ENCODE data around the gene IGSF3.

DNA sequence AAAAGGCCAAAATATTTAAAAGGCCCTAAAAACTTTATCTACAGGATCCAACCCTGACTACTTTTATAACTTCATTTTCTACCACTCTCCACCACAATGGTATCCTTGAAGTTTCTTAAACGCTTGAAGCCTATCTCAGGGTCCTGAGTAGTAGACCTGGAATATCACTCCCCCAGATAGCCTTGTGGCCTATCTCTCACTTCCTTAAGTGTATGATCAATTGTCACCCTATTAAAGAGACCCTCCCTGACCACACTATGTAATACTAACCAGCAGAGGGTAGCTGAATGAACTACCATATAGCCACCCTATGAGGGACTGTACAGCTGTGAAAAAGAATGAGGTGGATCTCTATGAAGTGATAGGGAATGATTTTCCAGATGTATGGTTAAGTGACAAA, 102.3 kb downstream of the IGSF3 start:
- TF ChIP-seq, protein P1, sequence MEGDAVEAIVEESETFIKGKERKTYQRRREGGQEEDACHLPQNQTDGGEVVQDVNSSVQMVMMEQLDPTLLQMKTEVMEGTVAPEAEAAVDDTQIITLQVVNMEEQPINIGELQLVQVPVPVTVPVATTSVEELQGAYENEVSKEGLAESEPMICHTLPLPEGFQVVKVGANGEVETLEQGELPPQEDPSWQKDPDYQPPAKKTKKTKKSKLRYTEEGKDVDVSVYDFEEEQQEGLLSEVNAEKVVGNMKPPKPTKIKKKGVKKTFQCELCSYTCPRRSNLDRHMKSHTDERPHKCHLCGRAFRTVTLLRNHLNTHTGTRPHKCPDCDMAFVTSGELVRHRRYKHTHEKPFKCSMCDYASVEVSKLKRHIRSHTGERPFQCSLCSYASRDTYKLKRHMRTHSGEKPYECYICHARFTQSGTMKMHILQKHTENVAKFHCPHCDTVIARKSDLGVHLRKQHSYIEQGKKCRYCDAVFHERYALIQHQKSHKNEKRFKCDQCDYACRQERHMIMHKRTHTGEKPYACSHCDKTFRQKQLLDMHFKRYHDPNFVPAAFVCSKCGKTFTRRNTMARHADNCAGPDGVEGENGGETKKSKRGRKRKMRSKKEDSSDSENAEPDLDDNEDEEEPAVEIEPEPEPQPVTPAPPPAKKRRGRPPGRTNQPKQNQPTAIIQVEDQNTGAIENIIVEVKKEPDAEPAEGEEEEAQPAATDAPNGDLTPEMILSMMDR (IDR thresholded peaks at IDR 0.05) = no peak
- TF ChIP-seq POLR2A (IDR thresholded peaks at IDR 0.05) = no peak

Measured in esophagus squamous epithelium (tissue), 4 donors.